GM21737 (cell line): Measurements from ENCODE around the gene TRAF1.

Source experiments
- ATAC-seq: cut with Tn5 transposase; IDR thresholded peaks from one replicate; pipeline ENCODE4 v1.9.1; 2021; ENCODE audit warnings: mild to moderate bottlenecking, moderate library complexity; ENCODE audit not compliant: unreplicated experiment

TRAF1 gene

DNA sequence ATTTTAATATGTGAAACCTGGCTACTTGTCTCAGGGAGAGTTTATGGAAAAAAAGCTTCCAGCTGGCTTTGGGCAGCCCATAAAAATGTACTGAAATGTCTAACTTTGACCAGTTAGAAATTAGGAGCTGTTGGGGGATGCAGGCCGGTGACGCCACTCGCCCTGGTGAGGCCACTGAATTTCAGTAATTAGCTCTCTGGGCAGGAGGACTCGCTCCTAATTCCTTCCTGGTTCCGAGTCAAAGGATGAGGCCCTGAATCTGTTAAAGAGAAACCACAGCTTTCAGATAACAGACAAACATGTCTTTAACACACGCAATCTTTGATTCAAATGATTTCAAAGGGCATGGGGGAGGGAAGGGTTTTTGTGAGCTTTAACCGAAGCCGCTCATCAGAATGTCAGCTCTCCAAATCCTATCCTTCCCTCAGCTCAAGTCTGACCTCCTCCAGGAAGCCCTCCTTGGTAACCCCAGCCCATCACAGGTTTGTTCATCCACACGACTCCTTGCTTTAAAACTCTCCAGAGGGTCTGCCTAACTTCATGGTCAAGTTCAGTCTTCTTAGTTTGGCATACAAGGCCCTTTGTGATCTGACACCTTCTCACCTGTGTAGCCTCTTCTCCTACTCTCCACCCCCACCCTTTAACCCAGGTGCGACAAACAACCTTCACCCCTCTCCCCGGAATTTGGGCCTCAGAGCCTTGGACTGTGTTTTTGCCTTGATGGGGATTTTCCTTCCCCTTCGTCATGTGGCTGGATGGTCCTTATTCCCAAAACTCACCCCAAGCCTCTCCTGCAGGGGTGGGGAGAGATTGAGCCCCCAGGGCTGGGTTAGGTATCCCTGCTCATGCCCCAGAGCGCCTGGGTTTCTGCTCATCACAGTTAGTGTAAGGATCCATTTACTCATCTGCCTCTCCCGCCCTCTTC lies 36.0 kb downstream of the TRAF1 start:
- no peak for ATAC-seq

DNA sequence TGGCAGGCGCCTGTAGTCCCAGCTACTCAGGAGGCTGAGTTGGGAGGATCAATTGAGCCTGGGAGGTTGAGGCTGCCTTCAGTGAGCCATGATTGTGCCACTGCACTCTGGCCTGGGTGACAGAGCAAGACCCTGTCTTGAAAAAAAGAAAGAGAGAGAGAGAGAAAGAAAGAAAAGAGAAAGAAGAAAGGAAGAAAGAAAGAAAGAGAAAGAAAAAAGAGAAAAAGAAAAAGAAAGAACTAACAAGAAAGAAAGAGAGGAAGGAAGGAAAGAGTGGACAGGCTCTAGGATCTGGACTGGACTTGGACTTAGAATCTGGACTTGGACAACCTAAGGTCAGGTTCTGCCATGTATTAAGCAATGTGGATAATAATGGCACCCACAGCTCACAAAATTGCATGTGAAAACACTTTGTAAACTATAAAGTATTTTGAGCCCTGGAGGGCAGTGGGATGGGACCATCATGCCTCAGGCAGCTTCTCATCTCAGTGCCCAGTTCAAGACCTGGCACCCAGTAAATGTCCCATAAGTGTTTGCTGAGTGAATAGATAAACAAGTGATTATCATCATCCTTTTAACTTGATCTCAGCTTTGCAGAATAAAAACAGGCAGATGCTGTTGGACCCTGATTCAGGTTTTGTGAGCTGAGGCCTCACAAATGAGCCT lies 36.9 kb downstream of the TRAF1 start:
- ATAC-seq = no peak

DNA sequence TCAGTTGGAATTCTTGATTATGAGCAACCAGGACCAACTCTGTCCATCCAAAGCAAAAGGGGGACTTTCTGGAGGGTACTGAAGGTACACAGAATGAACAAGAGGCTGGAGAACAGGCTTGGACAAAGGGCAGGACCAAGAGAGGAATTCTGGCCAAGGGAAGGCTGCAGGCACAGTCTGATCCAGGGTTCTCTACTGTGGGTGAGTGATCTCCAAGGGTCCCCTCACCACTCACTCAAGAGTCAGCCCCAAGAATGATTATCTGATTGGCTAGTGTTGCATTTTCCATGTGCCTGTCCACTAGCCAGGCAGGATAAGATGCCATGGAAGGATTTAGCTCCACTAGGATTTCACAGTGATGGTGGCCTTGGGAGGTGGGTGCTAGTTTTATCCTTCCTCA lies 38.0 kb downstream of the TRAF1 start:
- ATAC-seq = no peak

DNA sequence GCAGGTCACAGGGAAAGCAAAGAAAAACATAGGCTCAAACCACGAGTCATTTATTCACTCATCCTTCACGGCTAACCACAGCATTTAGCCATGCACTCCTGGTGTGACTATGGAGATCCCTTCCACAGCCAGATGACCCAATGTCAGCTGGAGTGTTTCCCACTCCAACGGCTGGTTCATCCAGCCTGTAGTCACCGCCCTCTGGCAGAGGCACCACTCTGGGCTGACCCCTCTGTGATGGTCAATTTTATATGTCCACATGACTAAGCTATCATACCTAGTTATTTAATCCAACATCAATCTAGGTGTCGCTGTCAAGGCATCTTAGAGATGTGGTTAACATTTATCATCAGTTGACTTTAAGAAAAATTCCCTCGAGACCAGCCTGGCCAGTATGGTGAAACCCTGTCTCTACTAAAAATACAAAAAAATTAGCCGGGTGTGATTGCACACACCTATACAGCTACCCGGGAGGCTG lies 40.1 kb downstream of the TRAF1 start:
- no peak for ATAC-seq

DNA sequence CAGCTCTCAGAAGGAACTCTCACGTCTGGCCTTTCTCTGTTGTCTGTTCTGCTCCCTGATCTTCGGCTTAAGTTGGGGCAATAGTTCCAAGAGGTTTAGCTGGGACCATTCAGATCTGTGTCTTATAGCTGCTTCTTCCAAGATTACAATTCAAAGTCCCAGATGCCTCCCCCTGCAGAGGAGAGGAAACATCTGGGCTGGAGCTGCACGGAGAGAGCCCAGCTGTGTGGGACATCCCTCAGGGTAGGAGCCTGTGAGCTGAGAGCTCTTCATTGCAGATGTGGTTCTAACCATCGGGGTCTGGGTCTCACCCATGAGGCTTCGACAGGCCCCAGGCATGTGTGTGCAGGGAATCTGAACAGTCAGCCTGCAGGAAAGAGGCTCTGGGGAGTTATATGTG lies 40.6 kb downstream of the TRAF1 start:
- no peak for ATAC-seq

DNA sequence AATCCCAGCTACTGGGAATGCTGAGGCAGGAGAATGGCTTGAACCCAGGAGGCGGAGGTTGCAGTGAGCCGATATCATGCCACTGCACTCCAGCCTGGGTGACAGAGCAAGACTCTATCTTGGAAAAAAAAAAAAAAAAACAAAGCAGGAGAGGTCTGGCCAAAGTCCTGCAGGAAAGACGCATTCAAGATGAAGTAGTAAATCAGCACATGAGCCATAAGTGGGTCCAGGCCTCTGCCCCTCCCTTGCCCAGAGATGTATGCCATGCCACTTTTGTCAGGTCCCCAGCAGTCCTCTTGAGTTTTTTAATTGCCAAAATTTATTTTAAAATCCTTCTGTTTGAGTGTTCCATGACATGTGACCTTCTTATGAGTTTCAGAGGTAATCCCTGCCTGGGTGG lies 41.1 kb downstream of the TRAF1 start:
- ATAC-seq = no peak

DNA sequence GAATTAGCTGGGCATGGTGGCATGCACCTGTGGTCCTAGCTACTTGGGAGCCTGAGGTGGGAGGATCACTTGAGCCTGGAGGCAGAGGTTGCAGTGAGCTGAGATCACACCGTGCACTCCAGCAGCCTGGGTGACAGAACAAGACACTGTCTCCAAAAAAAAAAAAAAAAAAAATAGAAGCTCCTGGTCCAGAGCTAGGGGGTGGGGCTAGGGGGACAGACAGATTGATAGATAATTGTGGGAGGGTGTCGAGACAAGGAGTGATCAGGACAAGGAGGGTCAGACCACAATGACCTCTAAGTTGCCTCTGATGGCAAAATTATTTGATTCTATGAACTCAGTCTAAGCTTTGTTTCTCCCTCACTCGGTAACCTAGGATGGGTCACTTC lies 43.0 kb downstream of the TRAF1 start:
- ATAC-seq = no peak

DNA sequence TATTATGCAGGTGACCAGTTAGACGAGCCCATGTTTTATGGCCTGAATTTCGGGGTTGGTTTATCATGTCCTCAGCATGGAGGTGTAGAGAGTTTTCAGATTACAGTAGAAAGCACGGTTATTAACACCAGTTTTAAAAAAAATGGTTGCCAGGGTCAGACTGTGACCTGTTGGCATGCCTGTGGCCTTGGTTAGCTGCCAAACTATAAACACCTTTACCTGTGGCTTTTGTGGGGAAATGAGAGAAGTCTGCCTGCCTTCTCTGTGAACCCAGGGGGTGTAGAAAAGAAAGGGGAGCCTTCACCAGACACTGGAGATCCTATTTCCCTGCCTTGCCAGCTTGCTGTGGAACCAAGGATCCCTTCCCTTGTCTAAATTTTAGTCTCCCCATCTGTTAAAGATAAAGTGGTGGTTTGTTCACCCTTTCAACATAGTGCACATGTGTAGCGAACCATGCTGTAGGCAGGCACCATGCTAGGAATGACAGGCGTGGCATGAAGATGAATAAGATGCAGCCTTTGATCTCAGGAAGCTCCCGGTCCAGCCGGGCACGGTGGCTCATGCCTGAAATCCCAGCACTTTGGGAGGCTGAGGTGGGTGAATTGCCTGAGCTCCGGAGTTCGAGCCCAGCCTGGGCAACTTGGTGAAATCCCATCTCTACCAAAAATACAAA lies 43.5 kb downstream of the TRAF1 start:
- ATAC-seq = no peak

DNA sequence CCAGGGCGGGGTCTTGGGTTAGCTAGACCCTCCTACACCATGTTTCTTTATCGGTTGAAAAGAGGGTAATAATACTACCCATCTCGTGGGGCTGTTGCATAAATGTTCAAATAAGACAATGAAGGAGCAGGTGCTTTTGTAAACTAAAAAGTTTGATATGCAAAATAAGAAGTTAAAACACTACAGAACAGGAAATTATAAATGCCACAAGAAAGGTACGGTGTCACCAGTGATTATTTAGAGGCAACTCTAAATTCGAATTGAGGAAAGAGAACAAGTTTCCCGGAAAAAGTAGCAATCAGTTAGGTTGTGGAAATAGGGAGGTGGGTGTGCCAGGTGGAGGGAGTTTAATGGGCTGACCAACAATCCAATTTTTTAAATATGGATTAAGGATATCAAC lies 47.1 kb downstream of the TRAF1 start:
- ATAC-seq = no peak

DNA sequence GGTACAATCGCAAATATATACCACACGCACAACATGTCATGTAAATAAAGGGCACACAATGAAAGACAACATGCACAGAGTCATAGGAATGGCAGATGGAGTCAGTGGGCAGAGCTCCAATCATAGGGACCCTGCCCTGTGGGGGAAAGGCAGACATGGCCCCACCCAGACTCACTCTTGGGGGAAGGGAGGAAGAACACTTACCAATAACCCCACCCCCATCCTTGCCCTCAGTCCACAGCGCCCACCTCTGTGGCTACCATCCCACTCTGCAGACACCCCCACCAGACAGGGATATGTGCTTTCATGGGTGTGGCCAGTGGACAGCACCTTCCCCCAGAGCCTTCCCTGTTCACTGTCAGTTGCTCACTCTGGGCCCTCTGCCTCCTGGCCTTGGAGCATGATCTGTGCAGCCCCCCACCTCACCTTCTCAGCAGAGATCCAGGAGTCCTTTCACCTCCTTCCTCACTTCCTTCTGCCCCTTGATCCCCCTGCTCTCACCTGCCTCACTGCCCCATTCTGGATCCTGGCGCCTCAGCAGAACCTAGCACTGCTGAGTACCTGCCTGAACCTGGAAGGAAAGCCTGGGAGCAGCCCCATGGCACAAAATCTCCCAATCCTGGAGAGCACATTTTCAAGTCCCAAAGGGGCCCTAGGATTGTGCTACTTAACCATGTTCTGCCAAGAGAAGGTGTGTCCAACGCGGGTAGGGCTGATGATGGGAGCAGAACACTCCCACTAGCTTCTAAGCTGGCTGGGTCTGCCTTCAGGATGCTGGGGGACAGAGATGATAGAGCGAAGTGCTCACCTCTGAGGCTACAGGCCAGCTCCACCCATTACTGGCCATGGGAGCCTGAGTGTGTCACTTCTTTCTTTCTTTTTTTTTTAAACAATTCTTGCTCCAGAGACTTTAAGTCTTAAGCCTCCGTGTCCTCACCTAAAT lies 48.1 kb downstream of the TRAF1 start:
- ATAC-seq = no peak

DNA sequence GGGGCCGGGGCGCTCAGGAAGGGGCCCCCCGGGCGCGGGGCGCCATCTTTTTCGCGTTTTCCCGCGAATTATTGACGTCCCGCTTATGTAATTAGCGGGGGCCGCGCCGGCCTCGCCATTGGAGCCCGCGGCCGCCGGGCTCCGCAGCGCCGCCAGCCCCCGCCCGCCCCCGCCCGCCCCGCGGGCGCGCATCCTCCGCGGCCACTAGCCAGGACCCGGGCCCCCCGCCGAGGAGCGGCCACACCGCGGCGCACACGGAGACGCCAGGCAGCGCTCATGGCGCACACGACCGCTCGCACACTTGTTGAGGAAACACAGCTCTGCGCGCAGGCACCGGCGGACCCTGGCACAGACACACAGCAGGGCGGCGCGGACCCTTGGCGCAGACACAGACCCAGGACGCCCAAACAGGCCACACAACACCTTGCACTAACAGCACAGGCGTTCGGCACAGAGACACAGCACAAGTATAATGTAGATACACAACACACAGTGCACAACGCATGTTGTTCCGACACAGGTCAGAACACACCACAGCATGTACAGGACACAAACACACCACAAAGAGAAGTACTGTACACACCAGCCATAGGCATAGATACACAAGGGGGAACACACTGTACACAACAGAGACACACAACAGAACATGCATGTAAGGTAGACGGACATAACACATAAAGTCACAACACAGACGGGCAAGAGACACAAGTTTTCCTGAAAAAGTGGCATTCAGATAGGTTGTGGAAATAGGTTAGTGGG lies 49.1 kb downstream of the TRAF1 start:
- peak; percentile 32 for ATAC-seq

DNA sequence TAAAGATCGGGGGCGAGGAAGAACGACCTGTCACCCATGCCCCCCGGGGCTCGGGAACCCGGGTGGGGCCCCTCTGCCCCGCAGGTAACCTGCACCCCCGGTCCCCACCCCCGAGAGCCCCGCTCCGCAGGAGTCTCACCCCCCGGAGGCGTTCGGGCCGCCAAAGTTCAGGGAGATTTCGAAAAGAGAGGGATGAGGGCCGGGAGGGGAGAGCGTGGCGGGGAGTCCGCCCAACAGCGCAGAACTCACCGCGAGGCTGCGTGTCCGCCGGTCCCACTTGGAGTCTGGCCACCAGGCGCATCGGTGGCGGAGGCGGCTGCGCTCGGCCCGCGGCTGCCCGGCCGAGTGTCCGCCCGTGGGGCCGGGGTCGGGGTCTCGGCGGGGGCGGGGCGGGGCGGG lies 49.8 kb downstream of the TRAF1 start, which contains the start of gene PHF19:
TSS of gene PHF19 (minus strand) at position 347 of the 399 bp plus-strand sequence. CDS start 2,447 bp downstream, outside the sequence.
- ATAC-seq = peak; percentile 14

DNA sequence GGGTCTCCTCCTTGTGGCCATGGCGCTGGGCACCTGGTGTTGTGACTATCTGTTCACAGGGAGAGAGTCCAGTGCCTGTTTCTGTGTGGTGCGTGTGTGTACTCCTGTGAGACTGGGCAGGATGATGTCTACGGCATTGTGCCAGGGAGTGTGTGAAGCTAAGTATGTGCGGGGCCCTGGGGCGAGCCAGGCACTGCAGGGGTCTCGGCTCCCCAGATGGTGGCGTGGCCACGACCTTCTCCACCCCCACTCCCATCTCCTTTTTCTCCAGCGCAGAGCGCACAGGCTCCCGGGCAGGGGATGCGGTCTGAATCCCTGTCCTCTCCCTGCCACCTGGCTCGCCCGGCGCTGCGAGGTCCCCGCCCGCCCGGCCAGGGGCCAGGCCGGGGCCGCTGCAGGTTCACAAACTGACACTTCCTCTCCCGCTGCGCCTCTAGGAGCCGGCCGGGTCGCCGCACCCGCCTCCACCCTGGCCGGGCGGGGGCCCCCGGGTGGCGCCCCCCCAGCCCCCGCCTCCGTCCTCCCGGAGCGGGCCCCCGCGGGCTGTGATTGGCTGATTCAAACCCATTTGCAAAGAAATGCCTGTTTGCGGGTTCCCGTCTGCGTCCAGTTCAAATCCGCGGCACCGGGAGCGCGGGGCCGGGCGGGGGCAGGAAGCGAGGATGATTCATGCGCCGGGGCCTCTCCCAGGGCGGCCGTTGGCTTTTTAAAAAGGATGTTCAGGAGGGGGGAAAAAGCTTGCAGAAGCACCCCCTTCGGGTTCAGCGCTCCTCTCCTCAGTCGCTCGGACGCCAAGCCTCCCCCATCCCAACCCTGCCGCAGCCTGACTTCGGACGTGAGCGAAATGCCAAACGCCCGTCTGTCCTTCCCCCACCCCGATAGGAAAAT lies 50.4 kb downstream of the TRAF1 start:
- peak; percentile 54 for ATAC-seq

DNA sequence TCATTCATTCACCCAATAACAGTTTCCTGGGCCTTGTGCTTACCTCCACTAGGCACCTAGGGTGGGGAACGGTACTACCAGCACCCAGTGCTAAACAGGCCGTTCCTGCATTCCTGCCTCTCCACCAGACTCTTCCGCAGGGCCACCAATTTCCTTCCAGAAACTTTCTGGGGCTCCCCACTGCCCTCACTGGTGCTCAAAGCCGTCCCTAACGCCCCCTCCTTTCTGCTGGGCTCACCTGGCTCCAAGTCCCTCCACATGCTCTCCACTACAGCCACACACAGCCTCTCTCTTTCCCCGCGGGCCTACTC lies 51.0 kb downstream of the TRAF1 start:
- ATAC-seq = no peak

DNA sequence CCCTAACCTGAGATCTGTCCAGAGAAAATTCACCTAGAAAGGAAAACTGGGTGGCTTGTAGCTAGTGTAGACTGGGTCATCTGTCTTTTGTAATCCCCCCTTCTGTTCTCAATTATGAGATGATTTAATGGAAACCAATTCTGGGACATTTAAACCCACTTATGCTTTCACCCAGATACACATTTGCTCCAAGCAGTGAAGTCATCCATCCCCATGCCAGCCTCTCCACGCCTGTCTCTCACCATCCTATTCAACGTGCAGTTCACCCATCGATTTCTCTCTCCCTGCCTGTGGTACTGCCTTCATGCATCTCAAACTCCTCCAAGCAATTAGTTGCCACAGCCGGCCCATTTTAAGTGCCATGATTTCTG lies 51.4 kb downstream of the TRAF1 start:
- no peak for ATAC-seq

DNA sequence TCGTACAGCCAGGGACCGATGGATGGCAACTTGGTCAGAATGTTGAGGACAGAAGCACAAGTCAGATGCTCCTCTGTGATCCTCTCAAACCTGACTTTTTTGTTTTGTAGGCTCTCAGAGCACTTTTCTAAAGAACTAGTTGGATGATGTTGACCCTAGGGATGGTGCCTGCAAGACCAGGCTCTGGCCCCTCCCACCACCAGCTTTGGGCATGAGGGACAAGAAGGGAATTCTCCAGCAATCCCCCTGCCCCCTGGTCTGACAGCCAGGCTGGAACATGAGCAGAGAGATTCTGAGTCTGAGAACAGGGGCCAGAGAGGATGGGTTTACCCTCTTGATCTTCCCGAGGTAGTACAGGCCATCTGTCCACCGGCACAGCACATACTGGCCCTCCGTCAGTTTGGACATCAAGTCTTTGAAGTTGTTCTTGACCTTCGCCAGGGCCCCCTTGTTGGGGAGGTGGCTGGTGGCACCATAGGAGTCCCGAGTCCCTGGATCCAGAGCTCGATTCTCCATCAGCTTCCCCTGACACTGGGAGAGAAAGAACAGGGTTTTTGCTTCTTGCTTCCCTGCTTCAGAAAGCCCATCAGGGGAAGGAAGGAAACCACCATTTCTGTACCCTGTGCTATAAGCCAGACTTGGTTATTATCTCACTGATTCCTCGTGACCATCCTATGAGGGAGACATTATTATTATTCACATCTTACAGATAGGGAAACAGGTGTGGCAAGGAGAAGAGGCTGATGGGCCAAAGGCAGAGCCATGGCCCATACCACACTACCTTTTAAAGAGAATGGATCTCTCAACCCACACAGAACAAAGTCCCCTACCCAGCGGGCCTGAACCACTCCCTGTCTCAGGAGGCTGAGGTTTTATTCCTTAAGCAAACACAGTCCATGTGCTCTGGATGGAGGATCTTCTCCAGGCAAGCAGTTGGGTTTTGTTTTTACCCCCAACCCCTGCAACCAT lies 52.1 kb downstream of the TRAF1 start:
- ATAC-seq = no peak

DNA sequence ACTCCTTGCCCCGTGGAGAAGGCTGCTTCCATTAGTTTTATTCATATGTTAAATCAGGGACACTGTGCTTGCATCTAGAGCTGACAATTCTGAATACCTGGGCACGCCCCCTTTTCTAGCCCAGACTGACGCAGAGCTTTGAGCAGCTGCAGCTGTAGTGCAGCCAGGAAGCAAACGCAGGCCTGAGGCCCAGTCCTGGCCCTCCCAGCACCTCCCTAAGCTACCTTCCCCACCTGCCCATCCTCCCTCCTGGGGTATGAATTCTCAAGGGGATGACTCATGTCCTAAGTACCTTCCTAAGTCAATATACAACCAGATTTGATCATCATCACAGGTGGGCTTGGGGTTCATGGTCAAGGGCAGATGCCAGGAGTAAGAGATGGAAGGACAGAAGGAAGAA lies 53.1 kb downstream of the TRAF1 start:
- no peak for ATAC-seq
